HG02798 (cell line): ENCODE measurements around the gene CABP2.
A peak's percentile ranks its signal among the peaks of the same experiment; 100 is the strongest.
"Not testable (repeated sequence)": the region's sequence is repeated elsewhere in the genome, so short reads cannot be mapped to it uniquely, and the experiment has no call there.

Source experiments
- ATAC-seq: cut with Tn5 transposase; IDR thresholded peaks from one replicate; pipeline ENCODE4 v1.9.1; 2021; ENCODE audit warnings: mild to moderate bottlenecking; ENCODE audit not compliant: unreplicated experiment, poor library complexity

Gene CABP2

DNA sequence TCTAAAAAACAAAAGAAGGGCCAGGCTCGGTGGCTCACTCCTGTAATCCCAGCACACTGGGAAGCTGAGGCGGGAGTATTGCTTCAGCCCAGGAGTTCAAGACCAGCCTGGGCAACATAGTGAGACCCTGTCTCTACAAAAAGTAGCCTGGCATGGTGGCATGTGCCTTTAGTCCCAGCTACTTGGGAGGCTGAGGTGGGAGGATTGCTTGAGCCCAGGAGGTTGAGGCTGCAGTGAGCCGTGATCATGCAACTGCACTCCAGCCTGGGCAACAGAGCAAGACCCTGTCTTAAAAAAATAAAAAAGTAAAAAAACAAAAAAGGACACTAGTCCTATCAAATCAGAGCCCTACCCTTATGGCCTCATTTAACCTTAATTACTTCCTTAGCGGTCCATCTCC is 11.7 kb downstream of the CABP2 start:
- not testable (repeated sequence) for ATAC-seq

DNA sequence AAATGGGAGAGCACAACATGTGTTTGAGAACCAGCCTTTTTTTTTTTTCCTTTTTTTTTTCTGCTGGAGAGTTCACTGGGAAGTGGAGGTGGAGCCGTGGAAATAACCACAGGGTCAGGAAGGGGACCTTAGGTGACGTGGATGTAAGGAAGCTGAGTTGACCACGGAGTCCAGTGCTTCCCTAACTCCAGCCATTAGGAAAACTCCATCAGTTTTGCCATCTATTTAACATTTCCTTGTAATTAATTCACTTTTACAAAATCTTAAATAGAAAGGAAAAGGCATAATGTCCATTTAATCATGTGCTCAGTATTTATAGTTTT is 13.3 kb downstream of the CABP2 start:
- ATAC-seq, result no peak

DNA sequence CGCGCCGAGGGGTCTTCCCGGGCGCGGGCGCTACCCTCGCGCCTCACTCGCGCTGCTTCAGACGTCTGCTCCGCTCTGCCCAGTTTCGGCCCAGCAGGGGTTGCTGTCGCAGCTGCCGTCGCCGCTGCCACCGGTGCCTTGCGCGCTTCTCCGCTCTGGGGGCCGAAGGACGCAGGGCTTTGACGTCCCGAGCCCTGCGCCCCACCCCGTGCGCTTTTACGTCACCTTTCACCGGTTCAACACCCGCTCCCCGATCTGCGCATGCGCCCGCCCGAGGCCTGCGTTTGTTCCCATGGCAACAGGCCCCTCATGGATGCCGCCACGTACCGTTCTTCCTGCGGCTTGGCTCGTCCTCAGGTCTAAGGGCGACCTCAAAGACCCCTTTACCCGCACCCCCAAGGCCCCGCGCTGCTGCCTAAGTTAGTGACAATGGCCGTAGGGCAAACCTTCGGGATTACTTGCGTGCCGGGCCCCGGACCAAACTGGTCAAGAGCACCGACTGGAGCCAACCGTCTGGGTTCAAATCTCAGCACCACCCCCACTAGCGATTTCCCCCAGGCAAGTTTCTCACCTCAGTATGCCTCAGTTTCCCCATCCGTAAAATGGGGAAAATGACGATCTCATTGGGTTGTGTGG is 14.6 kb downstream of the CABP2 start:
- ATAC-seq, result peak; percentile 44

DNA sequence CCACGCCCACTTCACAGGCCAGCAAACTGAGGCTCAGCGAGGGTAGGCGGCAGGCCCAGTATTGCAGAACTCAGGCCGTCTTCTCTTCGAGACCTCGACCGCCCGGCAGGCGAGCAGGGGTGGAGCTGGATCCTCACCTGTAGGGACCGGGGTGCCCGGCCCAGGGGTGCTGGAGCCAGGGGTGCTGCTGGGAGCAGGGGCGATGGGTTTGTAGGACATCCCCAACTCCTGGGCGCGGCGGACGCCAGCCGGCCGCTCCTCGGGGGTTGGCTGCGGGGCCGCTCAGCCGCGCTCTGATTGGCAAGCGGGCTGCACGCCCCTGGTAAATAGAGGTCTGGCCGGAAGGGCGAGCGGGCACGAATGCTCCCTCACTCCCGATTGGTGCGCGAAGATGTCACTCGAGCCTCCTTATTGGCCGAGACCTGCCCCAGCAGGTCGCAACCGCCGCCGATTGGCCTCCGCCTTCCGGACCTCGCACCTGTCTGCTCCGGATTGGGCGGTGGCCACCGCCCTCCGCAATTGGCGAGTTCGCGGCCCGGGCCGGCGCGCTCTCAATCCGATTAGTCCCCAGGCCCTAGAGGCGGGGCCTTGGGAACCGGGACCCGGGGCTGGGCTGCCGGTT is 15.3 kb downstream of the CABP2 start, which contains the start of gene CDK2AP2:
TSS of gene CDK2AP2 (minus strand) at position 299 of the 622 bp plus-strand sequence. CDS start at position 219, 80 bp downstream.
- peak; percentile 82 for ATAC-seq

DNA sequence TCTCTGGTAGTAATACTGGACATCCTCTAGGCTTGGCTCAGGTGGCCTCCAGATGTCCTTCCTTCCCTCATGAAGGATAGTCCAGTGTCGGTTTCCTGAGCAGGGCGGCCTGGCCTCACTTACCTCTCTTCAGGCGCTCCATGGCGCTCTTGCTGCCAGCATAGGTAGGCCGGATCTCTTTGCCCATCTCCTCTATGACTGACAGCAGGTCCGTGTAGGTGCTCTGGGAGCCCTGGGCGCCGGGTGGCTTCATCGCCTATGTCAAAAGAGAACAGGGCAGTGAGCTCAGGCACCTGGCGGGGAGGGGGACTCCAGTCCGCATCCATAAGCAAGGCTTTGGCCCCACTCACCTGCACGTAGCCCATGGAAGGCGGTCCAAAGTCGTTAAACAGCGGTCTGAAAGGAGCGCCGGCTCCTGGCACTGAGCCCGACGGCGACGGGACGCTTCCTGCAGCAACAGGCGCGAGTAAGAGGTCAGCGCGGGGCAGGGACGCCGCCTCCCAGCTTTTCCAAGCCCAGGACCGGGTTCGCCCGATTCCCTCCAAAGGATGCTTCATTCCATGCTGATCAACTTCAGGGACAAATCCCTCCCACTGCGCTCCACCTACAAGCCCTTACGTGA is 15.9 kb downstream of the CABP2 start:
- ATAC-seq, result no peak

DNA sequence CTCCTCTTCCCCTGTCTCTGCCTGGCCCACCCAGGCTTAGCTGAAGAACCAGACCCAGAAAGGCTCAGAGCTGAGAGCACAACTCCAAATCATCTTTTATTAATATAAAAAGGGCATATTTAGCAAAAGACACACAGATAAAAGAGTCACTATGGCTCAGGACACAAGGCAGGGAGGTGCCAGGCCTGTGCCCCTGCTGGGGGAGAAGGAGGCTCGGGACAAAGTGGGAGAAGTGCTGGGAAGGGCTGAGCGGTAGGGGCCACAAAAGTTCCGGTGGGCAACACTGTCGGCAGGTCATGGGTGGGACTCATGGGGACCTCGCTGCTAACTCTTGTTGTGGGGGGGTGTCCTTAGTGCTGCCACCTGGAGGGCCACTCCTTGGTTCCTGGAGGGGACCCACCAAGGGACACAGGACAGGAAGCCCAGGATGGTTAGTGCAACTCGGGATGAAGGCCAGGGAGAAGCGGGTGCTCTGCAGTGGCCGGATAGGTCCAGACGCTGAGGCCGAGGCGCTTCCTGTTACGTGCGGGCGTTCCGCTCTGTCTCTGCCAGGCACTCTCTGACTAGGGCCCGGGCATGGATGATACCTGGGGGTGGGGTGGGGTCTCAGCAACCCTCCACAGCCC is 16.7 kb downstream of the CABP2 start:
- no peak for ATAC-seq

DNA sequence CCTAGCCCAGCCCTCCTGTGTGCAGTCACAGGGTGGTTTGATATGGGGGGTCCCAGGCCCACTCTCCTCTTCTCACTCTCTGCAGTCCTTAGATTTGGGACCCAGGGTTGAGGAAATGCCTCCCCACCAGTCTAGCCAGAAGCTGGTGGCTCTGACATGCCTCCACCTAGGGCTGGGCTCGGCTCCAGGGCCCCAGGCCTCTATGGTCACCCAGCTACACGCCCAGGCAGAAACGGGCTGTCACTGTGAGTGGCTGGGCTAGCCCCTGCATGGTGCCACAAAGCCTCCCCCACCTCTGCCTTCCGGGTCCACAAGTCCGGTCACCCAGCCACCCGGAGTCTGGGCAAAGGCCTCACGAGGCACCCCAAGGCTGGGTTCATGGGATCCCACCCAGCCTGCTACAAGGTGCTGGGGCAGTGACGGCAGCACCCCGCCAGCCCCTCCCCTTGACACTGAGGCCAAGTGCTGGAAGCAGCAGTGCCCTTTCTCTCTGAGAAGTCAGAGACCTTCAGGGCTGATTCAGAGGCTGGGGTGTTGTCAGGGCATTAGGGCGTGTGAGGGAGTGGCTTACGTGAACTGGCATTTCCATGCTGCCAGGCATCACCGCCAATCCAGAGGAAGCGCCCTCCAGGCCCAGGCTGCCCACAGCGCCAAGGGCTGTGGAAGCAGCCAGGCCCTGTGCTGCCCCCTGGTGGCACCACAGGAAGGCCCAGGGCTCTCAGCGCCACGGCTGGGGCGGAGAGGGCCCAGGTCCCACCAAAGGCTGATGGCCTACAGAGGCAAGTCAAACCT is 17.4 kb downstream of the CABP2 start:
- peak; percentile 20 for ATAC-seq

DNA sequence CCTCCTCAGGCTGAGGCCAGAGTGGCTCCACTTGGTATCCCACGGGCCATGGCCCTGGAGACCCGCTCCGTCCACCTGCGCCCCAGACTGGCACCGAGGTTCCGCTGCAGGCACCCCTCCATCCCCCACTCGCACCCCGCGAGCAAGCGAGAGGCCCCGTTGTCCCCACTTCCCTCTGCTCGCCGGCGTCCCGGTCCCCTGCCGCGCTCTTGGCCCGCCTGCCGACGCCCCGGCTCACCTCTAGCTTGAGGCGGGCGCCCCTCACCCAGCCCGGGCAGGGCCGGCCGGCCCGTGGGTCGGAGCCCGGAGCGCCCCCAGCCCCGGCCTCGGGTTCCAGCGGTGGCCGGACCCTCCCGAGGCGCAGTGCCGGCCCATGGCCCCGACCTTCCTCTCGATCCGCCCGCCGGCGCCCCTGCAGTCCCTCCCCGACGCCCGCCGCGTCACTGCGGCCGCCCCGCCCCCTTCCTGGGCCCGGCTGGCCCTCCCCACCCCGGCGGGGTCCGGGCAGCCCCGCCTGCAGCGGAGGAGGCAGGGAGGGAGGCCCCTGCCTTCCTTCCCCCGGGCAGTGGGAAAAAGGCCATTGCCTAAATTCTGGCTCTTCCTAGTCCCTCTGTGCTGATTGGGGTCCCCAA is 18.2 kb downstream of the CABP2 start, which contains the start of gene PITPNM1:
TSS of gene PITPNM1 (minus strand) at position 414 of the 632 bp plus-strand sequence. CDS start 1,183 bp downstream, outside the sequence.
- peak; percentile 14 for ATAC-seq

DNA sequence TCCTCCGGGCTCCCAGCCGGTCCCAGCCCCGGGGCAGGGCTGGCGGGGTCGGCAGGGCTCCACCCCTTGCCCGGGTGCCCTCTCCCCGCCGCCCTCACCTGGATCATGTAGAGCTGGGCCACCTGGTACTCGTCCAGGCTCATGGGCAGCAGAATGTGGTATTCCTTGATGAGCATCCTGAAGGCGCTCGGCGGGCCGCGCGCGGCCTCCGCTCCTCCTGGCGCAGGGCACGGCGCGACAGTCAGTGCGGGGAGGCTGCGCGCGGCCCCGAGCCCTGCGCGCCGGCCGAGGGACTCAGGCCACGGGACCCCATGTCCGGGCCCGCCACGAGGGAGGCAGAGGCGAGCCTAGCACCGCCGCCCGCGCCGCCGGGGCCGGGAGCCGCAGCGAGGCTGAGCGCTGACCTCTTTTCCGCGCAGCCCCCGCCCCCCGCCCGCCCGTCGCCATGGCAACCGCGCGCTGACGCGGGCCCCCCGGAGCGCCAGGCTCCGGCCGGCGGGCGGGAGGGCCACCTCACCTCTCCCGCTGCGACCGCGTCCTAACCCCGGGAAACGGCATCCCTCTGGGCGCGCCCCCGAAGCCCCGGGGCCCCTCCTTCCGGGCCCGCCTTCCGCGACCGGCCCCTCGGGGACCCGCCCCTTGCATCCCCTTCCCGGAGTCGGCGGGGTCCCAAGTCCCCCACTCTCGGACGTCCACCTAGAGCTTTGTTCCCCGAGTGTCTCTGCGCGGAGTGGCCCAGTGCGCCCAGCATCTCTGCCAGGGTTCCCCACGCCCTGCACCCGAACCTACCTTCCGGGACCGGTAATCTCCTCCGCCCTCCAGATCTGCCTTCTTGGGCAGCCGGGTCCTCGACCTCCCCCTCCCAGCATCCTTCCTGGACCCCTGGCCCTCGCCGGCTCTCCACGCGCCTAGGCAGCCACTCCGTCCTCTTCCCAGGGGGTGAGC is 19.0 kb downstream of the CABP2 start:
- no peak for ATAC-seq

DNA sequence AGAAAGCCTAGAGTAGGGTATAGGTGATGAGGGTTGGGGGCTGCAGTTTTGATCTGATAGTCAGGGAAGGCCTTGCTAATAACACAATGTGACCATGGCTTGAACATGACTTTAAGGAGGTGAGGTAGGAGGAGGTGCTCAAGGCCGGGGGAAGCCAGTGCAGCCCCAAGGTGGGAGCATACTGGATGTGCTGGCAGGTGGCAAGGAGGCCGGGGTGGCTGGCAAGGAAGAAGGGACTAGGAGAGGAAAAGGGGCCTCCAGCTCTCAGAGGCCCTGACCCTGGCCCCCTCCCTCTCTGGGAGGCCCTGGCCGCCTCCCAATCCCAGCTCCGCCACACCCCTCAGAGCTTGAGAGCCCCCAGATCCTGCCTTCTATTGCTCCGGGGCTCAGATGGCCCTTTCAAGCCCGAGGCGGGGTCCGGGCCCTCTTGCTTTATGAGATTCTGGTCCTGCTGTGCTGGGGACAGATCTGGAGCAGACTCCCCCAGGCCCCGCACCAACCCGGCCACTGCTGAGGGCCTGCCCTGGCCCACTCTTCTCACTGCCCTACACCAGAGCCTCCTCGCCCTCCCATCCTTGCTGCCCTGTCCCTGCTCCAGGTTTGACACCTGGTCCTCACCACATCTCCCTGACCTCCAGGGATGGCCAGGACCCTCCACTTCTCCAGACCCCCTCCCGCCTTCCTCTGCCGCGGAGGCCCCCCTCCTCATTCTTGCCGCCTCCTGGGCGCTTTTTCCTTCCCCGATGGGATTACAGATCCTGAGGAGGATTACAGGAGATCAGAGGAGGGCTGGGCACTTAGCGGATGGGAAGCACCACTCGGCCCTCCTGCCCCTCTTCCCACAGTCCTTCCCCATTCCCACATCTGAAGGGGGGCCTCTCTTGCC is 19.9 kb downstream of the CABP2 start:
- no peak for ATAC-seq

DNA sequence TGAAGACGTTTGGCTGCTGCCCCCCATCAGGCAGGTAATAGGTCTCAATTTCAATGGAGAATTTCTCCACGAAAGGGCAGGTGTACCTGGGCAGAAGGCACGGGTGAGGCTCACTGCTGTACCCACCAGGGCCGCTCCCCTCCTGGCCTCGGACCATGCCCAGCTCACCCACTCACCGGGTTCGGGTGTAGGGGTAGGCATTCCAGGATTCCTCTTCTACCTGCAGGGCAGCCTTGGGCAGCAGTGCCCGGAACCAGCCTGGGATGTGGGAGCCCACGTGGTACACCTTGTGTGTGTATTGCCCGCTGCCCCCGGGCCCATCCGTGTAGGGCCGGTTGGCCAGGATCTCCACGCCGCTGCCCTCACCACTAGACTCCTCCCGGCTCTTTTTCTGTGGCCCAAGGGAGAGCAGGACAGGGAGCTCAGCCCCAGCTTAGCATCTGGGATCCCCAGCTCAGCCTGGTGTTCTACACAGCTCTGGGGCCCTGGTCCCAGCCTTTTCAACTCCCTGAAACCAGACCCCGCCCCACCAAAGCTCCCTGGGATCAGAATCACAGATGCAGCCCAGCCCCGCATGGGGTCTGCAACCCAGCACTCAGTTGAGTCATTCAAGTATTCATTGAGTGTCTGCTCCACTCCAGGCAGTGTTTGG is 20.8 kb downstream of the CABP2 start:
- ATAC-seq, result no peak

DNA sequence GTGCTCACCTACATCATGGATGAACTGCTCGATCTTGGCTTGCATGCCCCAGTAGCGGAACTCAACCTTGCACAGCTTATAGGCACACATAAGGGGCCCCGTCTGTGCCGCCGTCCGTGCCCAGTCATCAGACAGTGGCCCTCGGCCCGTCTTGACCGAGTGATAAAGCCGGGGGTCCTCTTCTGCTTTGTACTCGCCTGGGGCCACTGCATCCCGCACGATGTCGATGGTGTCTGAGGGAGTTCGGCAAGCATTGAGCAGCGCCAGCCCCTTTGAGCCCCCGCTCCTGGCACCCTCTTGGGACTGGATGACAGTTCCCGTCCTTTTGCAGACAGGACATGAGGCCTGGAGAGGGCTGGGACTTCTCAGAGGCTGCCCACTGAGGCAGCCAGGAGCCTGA is 21.4 kb downstream of the CABP2 start:
- ATAC-seq, result no peak

DNA sequence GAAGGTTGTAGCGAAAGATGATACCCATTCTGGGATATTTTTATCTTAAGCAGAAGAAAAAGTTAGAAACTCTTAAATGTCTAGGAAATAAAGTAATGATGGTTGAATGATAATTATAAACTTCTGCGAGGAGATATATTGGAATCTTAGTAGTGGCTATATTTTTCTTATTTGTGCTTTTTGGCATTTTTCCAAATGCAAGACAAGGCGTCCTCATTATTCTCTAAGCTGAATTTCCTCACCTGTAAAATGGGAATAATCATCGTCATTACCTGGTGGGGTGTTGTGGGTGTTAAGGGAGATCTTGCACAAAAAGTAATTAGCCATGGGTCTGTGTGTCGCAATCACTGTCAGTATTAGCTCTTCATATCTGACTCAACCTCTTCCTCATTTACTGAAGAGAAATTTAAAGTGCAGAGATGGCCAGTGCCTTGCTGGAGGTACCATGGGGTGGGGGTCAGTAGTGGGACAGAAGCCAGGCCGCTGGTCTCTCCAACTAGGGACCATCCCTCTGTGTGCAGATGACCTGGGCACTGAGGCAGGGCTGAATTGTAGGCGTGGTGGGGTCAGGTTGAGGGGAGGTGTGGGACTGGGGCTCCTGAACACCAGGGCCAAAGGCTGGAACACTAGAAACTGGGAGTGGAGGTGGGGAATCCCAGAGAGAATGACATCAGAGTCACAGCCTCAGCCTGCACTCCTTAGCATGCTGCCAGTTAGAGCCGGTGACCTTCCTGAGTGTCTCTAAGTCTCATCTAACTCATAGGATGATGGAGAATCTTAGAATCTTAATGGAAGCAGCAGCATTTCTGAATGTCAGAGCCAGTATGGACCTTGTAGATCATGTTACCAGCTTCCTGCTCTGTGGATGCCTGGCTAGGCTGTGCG is 22.2 kb downstream of the CABP2 start:
- no peak for ATAC-seq

DNA sequence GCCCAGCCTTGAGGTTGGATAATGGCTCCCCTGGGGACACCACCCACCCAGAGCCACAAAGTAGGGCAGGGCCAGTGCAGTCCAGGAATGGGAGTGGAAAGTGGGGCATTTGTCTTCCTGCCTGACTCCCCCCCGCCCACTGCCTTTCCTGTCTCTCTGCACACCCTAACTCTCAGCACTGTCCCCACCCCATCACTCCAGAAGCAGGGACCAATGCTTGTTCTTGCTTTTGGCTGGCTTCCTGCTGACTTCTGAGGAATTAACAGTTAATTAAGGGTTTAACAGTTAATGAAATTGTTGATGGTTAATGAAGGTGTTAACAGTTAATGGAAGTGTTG is 22.8 kb downstream of the CABP2 start:
- no peak for ATAC-seq

DNA sequence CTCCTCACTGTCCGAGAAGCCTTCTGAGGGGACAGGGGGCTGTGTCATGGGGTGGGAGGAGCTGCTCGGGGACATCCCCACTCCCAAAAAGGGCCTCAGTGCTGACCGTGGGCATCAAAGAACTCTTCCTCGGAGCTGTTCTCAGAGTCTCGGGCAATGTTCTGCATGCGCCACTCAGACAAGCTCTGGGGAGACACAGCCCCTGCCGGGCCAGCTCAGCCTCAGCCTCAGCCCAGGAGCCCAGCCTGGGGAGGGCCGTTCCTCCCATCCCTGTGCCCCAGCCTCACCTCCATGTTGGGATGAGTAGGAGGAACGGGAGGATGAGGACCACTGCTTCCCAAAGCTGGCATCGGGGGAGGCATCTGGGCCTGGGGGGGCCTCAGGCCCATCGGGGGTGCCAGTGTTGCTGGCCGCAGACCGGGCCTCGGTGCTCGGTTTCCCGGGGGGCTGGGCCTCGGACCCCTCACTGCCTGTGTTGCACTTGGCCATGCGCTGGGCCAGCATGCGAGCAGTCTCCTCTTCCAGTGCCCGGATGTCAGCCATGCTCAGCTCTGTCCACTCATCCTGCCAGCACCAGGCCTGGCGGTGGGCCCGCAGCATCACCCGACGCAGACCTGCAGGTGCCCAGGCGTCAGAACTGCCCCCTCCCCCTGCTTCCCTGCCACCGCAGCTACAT is 23.3 kb downstream of the CABP2 start:
- no peak for ATAC-seq

DNA sequence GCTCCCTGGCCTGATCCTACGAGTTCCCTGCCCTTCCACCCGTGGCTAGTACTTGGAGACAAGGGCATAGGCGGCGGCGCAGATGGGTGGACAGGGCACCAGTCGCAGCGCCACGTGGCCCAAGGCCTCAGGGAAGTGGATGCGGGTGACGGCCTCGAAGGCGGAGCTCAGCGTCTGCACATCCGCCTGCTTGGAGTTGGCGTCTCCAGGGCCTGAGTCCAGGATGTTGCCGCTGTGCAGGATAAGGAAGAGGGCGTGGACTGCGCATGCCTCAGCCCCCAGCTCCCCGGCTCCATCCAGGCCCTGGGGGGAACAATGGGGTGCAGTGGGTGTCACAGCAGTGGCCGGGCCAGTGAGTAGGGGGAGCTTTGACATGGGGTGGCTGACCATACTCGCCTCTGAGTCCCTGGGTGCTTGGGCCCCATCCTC is 24.7 kb downstream of the CABP2 start:
- ATAC-seq, result no peak
